Caki2 (cell line): Measurements from ENCODE around the gene PNPLA4. TPM values are rescaled to one million over a fixed set of nuclear protein-coding genes. Genes with fewer than 3 reads are reported as not detected.

Source experiments
- DNase-seq: peaks from one replicate; pipeline ENCODE4 v3.0.0-alpha.2; 2015; ENCODE audit warnings: low read depth
- in situ Hi-C: cut with HindIII; loops from 2 replicates; pipeline ENCODE4 v1.10.0; 2016; ENCODE audit warnings: low sequenced_read_pairs, low pct_unique_long_range_greater_than_20kb, mixed read lengths
- total RNA-seq: library from RNA; depleted of rRNA; stranded (reverse); fragments of >200 nt; shearing (Covaris generic); gene quantifications from 2 replicates; pipeline ENCODE4 v1.2.3, GENCODE V29; 2014; ENCODE audit warnings: low replicate concordance; rRNA removed

PNPLA4 gene
- total RNA-seq, 1 experiment from 2014 or later, result 26.7 TPM

GRCh38 chrX:7891928-7892327, 35.3 kb downstream of the PNPLA4 start:
- in situ Hi-C loops, result no loop called here
- no peak for DNase-seq

DNA sequence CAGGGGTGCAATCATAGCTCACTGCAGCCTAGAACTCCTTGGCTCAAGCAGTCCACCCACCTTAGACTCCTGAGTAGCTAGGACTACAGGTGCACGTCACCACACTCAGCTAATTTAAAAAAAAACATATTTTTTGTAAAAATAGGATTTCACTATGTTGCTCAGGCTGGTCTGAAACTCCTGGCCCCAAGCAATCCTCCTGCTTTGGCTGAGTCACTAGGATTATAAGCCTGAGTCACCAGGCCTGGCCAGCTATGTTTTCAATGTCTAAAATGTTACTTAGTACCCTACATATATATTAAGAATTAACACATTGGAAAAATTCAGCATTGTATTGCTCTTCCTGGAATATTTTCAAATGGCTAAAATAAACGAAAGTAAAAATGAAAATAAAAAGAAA, 37.5 kb downstream of the PNPLA4 start:
- DNase-seq, result no peak
- in situ Hi-C loops, result no loop called here

GRCh38 chrX:7889135-7889534, 38.1 kb downstream of the PNPLA4 start:
- in situ Hi-C loops, result no loop called here
- DNase-seq, result no peak

GRCh38 chrX:7876957-7877356, 50.3 kb downstream of the PNPLA4 start:
- DNase-seq, result no peak
- in situ Hi-C loops, result no loop called here

DNA sequence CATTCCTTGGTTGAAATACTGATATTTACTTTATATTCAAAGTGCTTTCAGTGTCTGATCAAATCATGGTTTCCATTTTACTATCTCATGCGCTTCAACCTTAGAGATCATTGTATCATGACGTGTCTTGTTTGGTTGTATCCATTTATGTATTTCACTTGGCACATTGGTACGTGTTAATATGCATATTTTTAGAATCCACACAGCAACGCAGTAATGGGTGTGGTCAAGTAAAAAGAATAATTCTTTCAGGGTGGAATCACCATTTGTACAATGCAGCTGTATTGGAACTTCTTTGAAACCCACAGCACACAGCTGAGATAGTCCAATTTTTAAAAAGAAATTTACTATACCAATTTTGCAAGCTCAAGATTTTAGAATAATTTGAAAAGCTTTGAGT, 55.2 kb downstream of the PNPLA4 start:
- no peak for DNase-seq

GRCh38 chrX:7852166-7852565, 75.0 kb downstream of the PNPLA4 start:
- no peak for DNase-seq
- in situ Hi-C loops, result no loop called here

More for the DNA sequence above, 55.2 kb downstream of the PNPLA4 start:
- in situ Hi-C loops, result no loop called here

Other genes with a start within 250 kb of the PNPLA4 start
- not detected in 2 replicates for gene VCX, start 84.2 kb downstream of the PNPLA4 start, total RNA-seq
- gene VCX2, start 243.9 kb upstream of the PNPLA4 start, total RNA-seq, result not detected in 2 replicates